Mucosa of descending colon (tissue), 3 donors: Measurements from ENCODE around the gene BMPER. TPM values are rescaled to one million over a fixed set of nuclear protein-coding genes. Genes with fewer than 3 reads are reported as not detected.

Source experiments
- ATAC-seq: fragments of 200-7000 bp; cut with Tn5 transposase; one replicate; pipeline ENCODE4 v1.9.1; 2020; ENCODE audit warnings: mild to moderate bottlenecking, moderate library complexity
- DNase-seq, 3 donors: peaks; one replicate each; pipeline ENCODE4 v3.0.0-alpha.2; 2020
- H3K36me3 ChIP-seq: fragments of 200-600 bp; one replicate; pipeline ENCODE4 v1.8.0; 2021; ENCODE audit warnings: low read depth, mild to moderate bottlenecking
- H3K4me1 ChIP-seq: fragments of 200-600 bp; one replicate; pipeline ENCODE4 v1.8.0; 2021; ENCODE audit warnings: low read depth, mild to moderate bottlenecking
- H3K4me3 ChIP-seq: fragments of 200-600 bp; one replicate; pipeline ENCODE4 v1.8.0; 2021; ENCODE audit warnings: mild to moderate bottlenecking
- H3K9me3 ChIP-seq: fragments of 200-600 bp; one replicate; pipeline ENCODE4 v1.8.0; 2021; ENCODE audit warnings: mild to moderate bottlenecking
- intact Hi-C, 2 donors: fragments of 100-400 bp; cut with DNase I in 1 of 2; cut with micrococcal nuclease in 1 of 2; formaldehyde crosslinking; loops; one replicate each; pipeline versions ENCODE4 v1.11.0 to v1.11.1; 2022; cut with DNase I, micrococcal nuclease
- long read RNA-seq, 2 donors: library from polyadenylated mRNA; unstranded; transcript quantifications; one replicate each; pipeline ENCODE4 v2.0.0, GENCODE V29; 2019 to 2021
- total RNA-seq, 3 donors: library from RNA; stranded (reverse); fragmentation: NEBNext Ultra II Directional in 2 of 3; extraction: Animal tissue kit (Norgen Biotek cat#: 25700) in 2 of 3; gene quantifications; one replicate each; pipeline versions ENCODE4 v1.2.1 to v1.2.4, GENCODE V29; 2021 to 2023
- TF ChIP-seq, protein P1 (sequence below): fragments of 200-600 bp; IDR thresholded peaks from one replicate; pipeline ENCODE4 v1.8.0; 2022; ENCODE audit warnings: antibody characterized with exemption, mild to moderate bottlenecking
- donor health status: DM: no; HTN: no; CAD: no; lungs with moderate emphysema.
- donor health status: DM: no; HTN: no; CAD: no.
- donor health status: DM: no; HTN: yes; CAD: no.

Gene BMPER
- 1 to 10 TPM; 1.3 to 2.0 (median 1.4) TPM for total RNA-seq
- long read RNA-seq, donor 1, partial matches to known transcripts: 0 of 1 reads
- long read RNA-seq, donor 1, other reads (novel, unspliced or antisense): 0 of 1 reads
- long read RNA-seq, donor 2: 0 reads

DNA sequence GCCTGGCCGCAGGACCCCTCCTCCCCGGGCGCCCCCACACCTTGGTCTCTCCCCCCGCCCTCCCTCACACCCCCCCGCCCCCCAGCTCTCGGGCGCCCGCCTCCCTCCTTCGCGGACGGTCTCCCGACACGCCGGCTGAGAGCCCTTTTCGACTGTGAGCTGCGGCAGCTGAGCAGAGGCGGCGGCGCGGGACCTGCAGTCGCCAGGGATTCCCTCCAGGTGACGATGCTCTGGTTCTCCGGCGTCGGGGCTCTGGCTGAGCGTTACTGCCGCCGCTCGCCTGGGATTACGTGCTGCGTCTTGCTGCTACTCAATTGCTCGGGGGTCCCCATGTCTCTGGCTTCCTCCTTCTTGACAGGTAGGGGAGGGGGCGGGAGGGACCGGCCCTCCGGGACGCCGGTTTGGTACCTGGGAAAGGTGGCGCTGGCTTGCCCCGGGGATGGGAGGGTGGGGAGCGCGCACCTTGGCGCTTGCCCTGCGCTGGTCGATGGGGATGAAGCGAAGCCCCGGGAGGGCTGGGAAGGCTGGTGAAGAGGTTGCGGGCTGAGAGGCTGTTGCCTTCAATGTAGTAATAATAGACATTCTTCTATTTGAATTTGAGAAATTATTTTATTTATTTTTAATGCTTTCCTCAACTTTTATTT lies at the start of gene BMPER:
BMPER (plus strand) TSS at position 151 of the 644 bp plus-strand sequence; CDS start at position 226, 75 bp downstream.
- ATAC-seq (peak; percentile 55), DNase-seq (peak; percentile 18 to 54 (median 31))
- intact Hi-C loops: no loop called here
- TF ChIP-seq, protein P1, sequence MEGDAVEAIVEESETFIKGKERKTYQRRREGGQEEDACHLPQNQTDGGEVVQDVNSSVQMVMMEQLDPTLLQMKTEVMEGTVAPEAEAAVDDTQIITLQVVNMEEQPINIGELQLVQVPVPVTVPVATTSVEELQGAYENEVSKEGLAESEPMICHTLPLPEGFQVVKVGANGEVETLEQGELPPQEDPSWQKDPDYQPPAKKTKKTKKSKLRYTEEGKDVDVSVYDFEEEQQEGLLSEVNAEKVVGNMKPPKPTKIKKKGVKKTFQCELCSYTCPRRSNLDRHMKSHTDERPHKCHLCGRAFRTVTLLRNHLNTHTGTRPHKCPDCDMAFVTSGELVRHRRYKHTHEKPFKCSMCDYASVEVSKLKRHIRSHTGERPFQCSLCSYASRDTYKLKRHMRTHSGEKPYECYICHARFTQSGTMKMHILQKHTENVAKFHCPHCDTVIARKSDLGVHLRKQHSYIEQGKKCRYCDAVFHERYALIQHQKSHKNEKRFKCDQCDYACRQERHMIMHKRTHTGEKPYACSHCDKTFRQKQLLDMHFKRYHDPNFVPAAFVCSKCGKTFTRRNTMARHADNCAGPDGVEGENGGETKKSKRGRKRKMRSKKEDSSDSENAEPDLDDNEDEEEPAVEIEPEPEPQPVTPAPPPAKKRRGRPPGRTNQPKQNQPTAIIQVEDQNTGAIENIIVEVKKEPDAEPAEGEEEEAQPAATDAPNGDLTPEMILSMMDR: no peak
- no peak within 1 kb of the TSS for H3K4me3 ChIP-seq
- H3K9me3 ChIP-seq: no peaks in the 10 kb centered on the region
- H3K4me1 ChIP-seq: peaks cover 8% of the 10 kb centered on the region
- H3K36me3 ChIP-seq: no peaks in the 10 kb centered on the region

DNA sequence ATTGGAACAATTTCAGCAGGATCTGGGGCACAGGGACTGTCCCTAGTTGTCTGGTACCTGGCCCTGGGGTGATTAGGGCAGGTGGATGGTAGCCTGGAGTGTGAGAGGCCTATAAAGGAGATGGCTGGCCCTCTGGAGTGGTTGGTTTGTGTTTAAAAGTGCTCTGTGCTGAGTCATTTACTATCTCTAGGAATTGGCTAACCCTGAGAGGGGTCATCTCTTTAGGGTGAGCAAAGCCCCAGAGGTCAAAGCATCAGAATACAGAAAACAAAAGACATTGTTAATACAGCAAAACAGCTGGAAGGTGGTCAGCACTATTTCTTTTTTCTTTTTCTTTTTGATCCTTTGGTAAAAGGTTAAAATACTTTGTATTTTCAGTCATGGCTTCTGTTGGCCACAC lies 43.4 kb upstream of the BMPER start:
- intact Hi-C loops: no loop called here
- DNase-seq (no peak), ATAC-seq (no peak)
- Histone ChIP-seq H3K9me3 (no peaks in the 10 kb centered on the region), H3K4me3 (no peak overlapping the region), H3K36me3 (no peaks in the 10 kb centered on the region), H3K4me1 (no peaks in the 10 kb centered on the region)
- TF ChIP-seq, protein P1: no peak

DNA sequence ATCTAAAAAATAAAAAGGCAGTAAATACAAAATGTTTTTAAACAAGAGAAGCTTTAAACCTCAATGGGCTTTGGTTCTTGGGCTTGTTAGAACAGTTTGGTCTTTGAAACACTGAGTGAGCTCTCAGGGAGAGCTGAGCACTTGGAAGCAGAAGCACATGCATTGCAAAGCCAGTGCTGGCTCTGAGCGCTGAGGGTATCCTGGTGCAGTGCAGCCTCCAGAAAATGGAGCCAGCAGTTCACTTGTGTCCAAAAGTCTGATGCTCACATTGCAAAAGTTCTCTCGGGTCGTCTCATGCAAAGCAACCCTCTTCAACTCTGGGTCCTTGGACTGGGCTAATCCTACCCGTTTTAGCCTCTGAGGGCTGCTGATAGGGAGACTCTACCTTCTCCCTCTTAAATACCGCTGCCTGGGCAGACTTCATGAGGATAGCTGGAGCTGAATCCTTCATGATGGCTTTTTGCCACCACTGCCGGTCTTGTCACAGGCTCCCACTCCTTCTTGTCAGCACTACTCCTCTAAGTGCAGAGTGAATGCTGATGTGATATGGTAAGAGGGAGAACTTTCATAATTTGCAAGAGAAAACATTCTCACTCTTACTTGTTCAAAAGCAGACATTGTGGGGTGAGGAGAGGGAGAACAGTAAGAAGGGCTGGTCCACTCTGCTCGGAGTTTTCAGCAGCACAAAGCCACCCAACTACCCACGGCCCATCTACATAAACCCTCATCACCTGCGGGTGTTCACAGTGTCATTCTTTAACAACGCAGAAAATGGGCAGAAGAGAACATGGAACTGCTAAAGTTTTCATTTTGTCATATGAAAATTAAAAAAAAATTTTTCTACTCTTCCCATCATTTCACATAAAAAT lies 42.2 kb upstream of the BMPER start:
- no peaks in the 10 kb centered on the region for H3K4me1 ChIP-seq
- no peaks in the 10 kb centered on the region for H3K36me3 ChIP-seq
- no peaks in the 10 kb centered on the region for H3K9me3 ChIP-seq
- intact Hi-C loops: no loop called here
- TF ChIP-seq, protein P1: no peak
- no peak for ATAC-seq
- no peak for DNase-seq
- no peak overlapping the region for H3K4me3 ChIP-seq

DNA sequence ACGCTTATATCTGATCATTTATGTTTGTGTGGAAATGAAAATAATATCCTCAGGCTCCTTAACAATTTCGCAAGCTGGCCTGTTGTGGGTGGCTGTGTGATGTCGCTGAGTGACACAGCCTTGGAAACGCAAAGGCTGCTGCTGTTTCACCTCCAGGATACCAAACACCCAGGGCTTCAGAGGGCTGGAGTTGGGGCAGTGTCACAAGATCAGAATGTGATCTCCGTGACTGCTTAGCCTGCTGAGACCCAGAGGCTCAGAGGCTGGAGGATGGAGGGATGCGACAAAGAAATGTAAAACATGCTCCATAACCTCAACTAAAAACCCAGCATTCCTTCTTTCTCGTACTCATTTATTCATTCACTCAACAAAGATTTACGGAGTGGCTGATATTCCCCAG lies 37.2 kb upstream of the BMPER start:
- no peak for ATAC-seq
- DNase-seq: no peak
- no peaks in the 10 kb centered on the region for H3K9me3 ChIP-seq
- TF ChIP-seq, protein P1: no peak
- no peak overlapping the region for H3K4me3 ChIP-seq
- no peaks in the 10 kb centered on the region for H3K36me3 ChIP-seq
- H3K4me1 ChIP-seq: no peaks in the 10 kb centered on the region
- intact Hi-C loops: no loop called here

DNA sequence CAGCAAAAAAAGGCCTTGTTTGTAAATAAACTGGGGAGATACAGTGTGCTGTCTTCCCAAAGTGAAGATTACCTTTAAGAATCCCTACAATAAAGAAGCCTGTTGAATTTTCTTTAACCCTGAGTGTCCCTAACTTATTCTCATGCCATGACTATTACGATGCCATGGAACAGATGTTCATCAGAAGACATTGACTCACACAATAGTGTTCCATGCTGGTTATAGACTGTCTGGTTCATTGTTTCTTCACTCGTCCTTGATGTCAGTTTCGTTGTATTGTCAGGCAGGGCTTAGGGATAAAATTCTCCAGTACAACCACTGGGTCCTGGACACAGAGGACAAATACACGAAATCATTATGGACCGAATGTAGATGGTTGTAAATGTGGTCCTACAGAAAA lies 36.2 kb upstream of the BMPER start:
- no peaks in the 10 kb centered on the region for H3K36me3 ChIP-seq
- intact Hi-C loops: no loop called here
- no peak for ATAC-seq

More for the DNA sequence above, 36.2 kb upstream of the BMPER start:
- H3K4me1 ChIP-seq: no peaks in the 10 kb centered on the region
- TF ChIP-seq, protein P1: no peak
- no peak overlapping the region for H3K4me3 ChIP-seq
- DNase-seq: no peak
- H3K9me3 ChIP-seq: no peaks in the 10 kb centered on the region
